ENCODE data around the gene TDRKH.

The TDRKH gene

GRCh38 chr1:151822404-151822803 is 32.1 kb upstream of the TDRKH start:
- ATAC-seq = peak; percentile 52
- DNase-seq = peak; percentile 67

- DNase-seq = no peak
- no peak for ATAC-seq
Measured at GRCh38 chr1:151820940-151821339, 30.6 kb upstream of the TDRKH start.

DNA sequence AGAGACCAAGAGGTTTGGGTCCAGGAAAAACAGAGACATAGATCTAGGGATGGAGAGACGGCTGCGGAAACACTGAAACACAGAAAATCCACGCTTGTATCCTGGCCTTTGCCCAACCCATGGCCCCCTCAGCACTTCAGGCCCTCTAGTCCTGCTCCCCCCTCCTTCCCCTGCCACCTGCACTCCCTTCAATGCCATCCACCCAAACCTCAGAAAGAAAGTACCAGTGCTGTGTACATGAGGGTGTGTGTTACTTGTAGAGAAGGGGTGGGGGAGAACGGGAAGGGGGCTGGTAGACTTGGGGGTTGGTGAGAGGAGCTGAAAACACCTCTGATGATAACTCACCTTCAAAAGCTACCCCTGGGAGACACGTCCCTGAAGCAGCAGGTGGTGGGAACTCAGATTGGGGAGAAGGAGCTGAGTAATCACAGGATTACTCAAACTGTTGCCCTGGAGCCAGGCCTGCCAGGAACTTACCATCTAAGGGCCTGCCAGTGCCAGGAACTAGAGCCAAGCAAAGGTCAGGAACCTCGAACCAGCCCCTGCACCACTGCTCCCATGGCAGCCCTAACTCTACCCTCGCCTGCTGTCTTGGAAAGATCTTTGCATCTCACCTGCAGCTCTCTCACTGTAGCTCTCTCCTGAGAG is 29.8 kb upstream of the TDRKH start:
- ATAC-seq (peak; percentile 70), DNase-seq (no peak)

- no peak for ATAC-seq
- DNase-seq = no peak
Measured at GRCh38 chr1:151819227-151819835, 29.0 kb upstream of the TDRKH start.

DNA sequence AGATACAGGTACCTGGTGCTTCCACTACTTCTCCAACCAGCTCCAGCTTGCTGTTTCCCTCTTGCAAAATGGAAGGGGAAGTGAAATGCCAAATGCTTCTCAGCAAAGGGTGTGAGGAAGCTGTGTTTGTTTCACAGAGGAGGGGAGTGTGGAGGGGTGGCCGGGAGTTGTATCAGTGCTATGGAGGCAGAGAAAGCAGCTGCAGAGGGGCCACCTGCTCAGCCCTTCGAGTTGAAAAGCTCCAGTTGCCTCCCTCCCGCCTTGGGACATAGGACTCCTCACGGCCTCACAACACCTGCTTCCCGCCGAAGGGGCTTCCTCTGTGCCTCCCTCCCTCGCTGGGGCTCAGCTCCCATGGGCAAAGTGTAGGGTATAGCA is 27.0 kb upstream of the TDRKH start:
- ATAC-seq = no peak

DNA sequence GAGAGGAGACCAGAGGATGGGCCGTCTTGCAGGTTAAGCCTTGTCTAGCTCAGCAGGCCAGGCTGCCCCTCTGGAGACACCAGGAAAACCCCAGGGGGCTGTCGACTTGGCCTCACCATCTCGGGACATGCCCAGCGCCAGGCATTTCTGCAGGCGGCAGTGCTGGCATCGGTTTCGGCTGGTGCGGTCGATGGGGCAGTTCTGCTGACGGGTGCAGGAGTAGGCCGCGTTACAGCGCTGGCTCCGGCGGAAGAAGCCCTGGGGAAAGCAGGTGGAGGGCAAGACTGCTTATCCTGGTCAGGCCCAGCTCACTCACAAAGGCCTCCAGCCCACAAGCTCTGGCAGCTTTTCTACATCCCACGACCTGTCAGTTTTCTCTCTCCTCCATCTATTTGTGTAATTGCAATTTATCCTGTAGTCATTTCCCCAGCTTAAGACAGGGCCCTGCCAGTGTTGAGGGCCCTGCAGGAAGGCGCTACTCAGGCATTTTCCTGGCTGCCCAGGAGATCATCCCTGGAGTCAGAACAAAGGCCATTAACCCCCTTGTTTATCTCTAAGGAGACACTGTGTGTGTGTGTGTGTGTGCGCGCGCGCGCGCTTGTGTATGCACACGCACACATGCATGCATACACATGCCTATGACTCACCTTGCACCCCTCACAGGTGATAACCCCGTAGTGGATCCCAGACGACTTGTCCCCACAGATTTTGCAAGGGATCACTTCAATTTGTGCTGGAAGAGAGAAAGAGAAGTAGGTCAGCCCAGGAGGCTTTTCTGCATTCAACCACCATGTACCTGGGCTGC is 26.4 kb upstream of the TDRKH start:
- no peak for DNase-seq

More for the DNA sequence above, 27.0 kb upstream of the TDRKH start:
- no peak for DNase-seq

DNA sequence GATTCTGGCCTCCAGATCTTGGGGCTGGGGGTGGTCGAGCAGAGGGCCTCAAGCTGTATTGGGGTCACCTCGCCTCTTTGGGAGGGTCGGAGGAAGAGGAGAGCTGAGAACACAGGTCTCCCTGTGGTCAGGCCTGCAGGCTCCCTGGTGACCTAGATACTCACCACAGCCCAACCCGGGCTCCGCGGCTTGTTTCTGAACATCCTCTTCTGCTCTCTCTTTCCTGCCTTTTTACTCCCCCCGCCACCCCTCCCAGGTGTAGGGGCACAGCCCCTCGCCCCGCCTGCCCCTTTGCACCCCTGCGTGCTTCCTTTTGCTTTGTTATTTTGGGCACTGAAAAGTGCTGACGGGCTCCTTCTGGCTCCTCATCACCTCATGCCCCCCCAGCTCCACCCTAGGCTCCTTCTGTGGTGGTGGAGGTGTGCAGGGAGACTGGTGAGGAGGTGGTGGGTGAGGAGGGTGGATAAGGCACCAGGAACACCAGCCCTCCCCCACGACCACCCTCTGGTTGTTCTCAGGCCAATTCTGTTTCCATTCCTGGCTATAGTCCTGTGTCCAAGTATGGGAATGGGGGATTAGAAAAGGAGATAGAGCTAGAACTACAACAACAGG is 25.5 kb upstream of the TDRKH start:
- DNase-seq = no peak
- no peak for ATAC-seq

More for the DNA sequence above, 26.4 kb upstream of the TDRKH start:
- ATAC-seq = no peak

GRCh38 chr1:151814971-151815545 is 24.8 kb upstream of the TDRKH start:
- ATAC-seq = no peak
- no peak for DNase-seq

GRCh38 chr1:151814426-151814825 is 24.1 kb upstream of the TDRKH start:
- DNase-seq (no peak), ATAC-seq (no peak)

GRCh38 chr1:151813271-151813977 is 23.1 kb upstream of the TDRKH start:
- DNase-seq (no peak), ATAC-seq (no peak)

- DNase-seq (no peak), ATAC-seq (no peak)
Measured at GRCh38 chr1:151811181-151811580, 20.9 kb upstream of the TDRKH start.

GRCh38 chr1:151809985-151810556 is 19.8 kb upstream of the TDRKH start:
- DNase-seq (no peak), ATAC-seq (no peak)

- DNase-seq = no peak
- ATAC-seq = no peak
Measured at GRCh38 chr1:151809290-151809984, 19.1 kb upstream of the TDRKH start.

GRCh38 chr1:151807766-151808165 is 17.5 kb upstream of the TDRKH start:
- no peak for DNase-seq
- ATAC-seq = no peak

DNA sequence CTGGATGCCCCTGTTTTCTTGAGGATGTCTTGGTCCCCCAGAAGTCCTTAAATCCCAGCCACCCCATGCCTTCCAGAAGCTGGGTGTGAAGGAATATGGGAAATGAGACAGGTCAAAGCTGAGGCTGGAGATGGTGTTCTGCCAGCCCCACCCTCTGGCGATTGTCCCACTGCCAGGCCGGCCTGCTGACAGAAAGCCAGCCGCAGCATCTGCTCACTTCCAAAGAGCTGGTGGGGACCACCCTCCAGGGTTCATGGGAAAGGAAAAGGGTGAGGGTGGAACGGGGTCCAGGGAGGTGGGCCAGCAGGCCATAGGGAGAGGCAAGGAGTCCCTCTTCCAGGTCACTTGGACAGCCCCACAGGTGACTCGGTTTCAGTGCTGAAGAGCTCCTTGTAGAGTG is 16.8 kb upstream of the TDRKH start:
- ATAC-seq (no peak), DNase-seq (no peak)

DNA sequence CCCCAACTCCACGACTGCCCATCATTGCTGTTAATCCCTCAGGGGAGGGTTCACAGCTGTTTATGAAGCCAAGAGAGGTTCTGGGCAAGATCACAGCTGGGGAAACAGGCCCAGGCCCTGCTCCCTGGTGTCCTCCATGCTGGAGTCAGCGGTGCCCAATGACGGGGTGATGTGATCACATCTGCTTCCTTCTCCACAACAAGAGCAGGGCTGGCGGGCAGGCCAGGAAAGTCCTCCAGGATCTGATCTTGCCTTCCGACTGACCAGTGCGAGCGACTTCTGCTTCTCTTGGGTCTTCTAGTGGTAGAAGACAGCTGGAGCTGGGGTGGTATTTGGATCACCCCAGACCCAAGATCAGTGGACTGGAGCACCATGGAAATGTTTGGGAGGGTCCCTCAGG is 15.9 kb upstream of the TDRKH start:
- no peak for ATAC-seq
- DNase-seq = no peak

GRCh38 chr1:151805066-151805820 is 14.9 kb upstream of the TDRKH start, which contains the start of gene LINGO4:
Gene LINGO4, minus strand, starts transcription at chr1:151805419. Its CDS starts 2,715 bp downstream, at chr1:151802704.
- DNase-seq (no peak), ATAC-seq (no peak)

- DNase-seq (no peak), ATAC-seq (no peak)
Measured at GRCh38 chr1:151803915-151804314, 13.6 kb upstream of the TDRKH start.

- DNase-seq = no peak
- no peak for ATAC-seq
Measured at GRCh38 chr1:151803164-151803563, 12.9 kb upstream of the TDRKH start.

DNA sequence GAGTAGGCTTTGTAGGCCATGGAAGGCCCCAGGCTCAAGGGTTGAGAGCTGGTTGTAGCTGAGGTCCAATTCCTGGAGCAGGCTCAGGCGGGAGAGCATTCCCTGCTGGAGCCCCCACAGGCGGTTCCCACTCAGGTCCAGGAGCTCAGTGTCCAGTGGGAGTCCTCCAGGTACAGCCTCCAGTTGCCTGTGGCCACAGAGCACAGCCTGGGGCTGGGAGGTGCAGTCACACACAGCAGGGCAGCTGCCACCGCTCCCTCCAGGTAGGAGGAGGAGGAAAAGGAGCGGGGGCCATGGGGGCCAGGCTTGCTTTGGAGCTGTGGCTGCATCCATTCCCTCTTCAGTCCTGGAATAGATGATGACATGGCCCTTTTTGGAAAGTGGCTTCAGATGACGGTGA is 12.1 kb upstream of the TDRKH start:
- no peak for DNase-seq
- no peak for ATAC-seq

Measured in stimulated activated naive CD8-positive, alpha-beta T cell treated with anti-CD3 and anti-CD28 coated beads, Interleukin-15, Interleukin-2, amounts not matched to agents 100 U/mL and 50 U/mL, for 24 hours (primary cell).